ENCODE results near the gene TENM3. TPM values are rescaled to one million over a fixed set of nuclear protein-coding genes. Genes with fewer than 3 reads are reported as not detected.

Gene TENM3
- total RNA-seq, 1 experiment from 2014 or later = 40.5 TPM

DNA sequence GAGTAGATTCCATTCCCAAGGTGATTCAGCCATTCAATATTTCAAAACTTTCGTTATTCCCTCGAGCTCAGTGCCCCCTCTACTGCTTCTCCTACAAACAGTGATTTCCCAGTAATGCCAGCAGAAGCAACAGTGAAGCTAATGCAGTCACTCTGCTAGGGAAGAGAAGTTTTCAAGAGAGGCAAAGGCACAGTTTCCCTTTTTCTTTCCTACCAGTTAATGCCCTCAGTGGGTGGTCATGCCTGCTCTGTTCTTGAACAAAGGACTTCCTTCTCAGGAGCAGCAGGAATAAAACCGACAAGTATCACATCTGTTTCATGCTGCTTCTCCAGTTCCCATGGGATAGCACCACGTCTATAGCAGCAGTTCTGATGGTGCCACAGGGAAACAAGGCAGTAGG lies 317.2 kb downstream of the TENM3 start:
- peak; percentile 45 for DNase-seq (ENCODE audit: low read depth)

DNA sequence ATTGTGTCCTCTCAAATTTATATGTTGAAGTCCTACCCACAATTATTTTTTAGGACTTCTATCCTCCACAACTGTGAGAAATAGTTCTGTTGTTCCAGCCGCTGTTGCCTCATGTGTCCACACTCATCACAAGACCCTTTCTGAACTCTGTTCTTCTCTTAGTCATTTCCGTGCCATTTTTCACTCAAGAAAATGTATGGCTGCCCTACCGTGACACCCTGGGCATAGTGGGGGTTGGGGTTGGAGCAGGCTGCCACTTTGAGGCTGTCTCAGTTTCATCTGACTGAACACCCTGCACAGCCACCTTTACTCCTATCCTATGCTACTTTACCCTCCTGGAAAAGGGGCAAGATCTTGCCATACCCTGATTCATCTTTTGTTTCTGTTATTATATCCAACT lies 319.1 kb downstream of the TENM3 start:
- DNase-seq (ENCODE audit: low read depth) = peak; percentile 31

DNA sequence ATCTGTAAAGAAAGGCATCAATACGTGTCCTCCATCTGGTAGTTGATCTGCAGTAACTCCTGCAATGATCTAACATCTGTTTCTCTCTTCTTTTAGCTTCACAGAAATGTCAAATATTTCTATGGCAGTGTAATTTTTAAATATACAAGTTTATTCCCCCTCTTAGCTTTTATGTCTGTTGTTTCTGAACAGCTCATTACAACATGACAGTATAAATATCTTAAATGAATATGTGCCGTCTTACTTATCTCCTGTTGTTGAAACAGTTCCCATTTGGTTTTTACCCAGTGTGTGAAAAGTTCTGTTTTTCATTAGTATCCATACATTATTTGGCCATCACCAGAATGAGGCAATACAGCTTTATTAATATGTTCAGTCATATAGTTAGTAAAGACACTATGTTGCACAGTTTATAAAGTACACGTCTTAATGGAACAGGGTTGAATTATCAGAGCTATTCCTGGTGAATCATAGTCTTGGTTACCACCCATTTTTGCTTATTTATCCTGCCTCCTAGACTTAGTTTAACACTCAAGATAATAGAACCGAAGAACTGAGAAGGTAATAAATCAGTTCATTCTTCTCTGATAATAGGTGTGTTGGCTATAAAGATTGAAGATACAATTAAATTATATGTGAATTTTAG lies 321.6 kb downstream of the TENM3 start:
- no peak for DNase-seq (ENCODE audit: low read depth)

DNA sequence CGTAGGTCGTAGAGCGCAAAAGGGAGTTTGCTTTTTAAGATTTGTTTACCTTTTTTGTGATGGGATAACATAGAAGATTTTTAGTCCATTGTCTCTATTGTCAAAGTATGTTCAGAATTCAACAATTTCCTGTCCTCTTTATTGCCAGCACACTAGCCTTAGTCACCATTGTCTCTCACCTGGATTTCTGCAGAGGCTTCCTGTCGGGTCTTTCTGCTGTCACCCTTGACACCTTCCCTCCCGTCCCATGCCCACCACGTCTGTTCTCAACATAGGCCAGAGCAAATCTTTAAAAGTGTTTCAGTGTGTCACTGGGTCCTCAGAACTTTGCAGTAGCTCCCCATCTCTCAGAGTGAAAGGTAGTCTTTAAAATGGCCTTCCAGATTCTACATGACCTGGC lies 323.9 kb downstream of the TENM3 start:
- no peak for DNase-seq (ENCODE audit: low read depth)

DNA sequence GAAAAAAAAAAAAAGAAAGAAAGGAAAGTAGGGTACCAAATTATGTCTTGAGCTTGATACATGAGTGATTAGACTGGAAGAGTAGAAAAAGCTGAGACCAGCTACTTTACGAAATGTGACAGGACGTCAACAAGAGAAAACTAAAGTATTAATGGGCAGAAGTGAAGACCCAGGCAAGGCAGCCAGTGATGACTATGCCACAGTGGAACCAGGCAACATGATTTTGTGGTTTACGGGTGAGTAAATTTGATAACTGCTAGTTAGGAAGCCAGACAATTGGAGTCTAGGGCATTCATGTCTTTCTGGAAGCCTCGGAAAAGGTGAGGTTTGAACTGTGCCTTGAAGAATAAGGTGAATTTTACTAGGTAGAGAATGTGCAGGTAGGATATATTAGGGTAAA lies 326.4 kb downstream of the TENM3 start:
- peak; percentile 48 for DNase-seq (ENCODE audit: low read depth)

DNA sequence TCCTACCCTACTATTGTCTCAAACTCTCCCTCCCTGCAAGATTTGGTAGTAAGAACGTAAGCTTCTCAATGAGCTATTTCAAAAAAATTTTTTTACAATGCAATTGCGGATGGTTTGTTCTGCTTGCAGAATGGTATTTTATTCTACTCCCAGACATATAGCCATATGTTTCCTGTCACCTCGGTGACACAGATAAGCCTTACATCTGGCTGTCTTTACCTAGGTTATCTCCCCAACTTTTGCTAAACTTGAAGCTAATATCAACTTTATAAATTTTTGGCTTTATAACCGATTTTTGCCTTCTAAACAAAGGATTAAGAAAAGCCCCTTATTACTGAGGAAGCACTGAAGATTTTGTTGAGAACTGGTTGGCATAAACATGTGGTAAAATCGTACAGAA lies 331.5 kb downstream of the TENM3 start:
- no peak for DNase-seq (ENCODE audit: low read depth)

DNA sequence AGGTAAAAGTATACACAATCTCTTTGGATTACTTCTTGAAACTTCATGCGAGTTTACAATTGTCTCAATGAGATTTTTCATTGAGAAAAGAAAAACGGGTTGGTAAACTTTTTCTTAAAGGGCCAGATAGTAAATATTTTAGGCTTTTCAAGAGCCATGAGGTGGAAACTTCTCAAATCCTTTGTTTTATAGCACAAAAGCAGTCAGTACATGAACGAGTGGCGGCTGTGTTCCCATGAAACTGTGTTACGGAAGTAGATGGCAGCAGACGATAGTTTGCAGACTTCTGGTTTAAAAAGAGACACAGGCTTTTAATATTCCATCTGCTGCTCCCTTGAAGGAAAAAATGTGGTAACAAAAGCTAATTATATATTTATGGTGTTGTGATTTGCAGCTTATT lies 332.0 kb downstream of the TENM3 start:
- DNase-seq (ENCODE audit: low read depth) = no peak

DNA sequence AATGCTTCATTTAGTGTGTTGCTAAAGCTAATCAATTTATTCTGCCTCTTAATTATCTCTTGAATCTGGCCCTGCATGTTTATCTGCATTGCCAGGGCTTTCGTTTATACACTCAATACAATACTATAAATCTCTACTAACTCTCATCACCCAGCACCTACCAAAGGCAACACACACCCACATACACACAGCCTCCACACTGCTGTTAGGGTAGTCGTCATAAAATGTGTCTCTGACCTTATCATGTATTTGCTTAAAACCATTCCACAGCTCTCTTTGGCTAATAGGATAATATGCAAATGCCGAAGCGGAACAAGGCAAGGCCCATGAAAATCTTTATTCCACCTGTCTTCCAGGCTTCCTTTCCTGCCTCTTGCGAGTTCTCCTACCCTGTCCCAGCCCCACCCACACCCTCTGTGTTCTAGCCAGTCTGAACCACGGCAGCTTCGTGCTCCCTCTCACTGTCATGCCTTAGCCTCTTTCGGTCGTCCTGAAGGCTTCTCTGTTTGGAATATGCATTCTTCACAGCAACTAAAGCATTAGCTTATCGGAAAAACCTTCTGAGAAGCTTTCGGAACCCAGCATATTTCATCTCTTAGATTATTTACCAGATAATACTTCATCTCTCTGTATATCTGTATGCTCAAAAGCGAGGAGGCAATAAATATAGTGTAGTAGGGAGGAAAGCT lies 333.5 kb downstream of the TENM3 start:
- no peak for DNase-seq (ENCODE audit: low read depth)

DNA sequence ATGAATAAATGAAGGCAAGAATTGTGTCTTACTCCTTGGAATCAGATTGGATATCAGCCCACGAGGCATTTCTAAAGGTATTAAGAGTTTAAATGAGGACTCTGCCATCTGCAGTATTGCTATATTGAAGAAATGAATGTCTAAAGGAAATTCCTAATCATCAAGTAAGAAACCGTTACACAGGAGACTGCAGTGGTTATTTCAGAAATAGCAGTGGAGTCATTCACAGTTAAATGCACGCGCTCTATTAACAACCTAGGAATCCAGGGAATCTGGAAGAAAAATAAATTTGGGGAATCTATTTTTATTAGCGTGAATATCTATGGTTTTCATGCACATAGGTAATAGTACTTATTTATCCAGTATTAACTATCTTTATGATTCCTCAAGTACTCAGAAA lies 334.2 kb downstream of the TENM3 start:
- DNase-seq (ENCODE audit: low read depth) = no peak

DNA sequence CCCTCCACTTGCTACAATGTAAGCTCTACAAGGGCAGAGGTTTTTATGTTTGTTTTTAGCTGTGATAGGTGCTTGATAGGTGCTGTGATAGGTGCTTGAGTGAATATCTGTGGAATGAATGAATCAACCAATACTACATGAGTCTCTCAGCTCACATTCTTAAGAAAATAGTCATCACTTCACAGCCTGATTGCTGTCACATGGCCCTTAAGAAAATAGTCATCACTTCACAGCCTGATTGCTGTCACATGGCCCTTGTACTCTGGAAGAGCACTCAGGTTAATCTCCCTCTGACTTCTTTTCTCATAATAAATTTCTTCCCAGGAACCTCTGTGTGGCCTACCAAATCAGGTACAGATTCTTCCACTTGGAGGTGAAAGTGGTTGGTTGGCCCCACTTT lies 335.2 kb downstream of the TENM3 start:
- DNase-seq (ENCODE audit: low read depth) = peak; percentile 56

DNA sequence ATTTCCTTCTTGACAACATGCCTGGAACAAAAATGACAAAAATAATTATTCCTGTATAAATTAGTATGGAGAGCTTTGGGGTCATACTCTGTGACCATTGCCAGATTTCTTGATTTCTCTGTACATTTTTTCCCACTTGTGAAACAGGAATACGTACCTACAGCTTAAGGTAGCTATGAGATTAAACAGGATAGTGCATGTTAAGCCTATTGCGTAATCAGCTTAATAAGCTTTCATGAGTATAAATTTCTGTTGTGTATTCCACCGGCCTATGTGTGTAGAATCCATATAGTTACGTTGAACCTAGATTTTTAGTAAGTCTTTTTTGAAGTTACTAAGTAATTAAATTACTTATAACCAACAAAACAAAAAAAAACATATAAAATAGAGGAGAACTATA lies 339.0 kb downstream of the TENM3 start:
- DNase-seq (ENCODE audit: low read depth) = no peak

DNA sequence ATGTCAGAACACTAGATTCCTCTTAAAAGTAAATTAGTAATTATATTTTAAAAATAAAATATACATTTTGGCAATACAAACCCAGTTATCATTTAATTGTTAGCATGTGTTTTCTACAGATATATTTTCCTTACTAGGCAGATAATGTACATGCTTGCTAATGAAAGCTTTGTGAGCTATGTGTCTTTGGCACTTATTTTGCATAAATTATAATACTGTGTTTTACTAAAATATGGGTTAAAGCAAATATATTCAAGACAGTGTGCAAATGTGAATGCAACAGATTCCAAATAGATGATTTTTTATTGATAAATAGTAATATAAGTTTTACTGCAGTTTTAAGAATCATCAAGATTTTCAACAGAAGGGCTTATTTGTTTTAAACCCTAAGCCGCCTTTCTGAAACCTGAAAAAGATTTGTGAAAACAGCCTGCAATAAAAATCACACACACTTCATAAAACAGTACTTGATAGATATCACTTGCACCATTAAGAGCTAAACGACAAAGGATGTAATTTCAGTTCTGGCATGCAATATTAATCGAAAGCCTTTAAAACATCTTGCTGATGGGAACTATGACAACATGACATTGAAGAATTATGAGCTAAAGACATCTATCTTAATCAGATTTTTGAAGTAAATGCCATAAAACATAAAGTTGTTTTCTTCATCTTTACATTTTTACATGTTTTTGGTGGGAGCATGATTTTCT lies 340.7 kb downstream of the TENM3 start:
- DNase-seq (ENCODE audit: low read depth) = no peak

DNA sequence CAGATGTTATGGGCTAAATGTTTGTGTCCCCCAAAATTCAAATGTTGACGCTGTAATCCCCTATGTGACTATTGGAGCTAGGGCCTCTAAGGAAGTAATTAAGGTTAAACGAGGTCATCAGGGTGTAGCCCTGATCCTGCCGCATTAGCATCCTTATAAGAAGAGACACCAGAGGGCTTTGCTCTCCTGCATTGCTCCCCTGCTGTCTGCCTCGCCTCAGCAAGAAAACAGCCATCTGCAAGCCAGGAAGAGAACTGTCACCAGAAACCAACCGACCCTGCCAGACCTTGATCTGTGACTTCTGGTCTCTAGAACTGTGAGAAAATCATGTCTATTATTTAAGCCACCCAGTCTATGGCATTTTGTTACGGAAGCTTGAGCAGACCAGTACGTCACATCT lies 342.1 kb downstream of the TENM3 start:
- no peak for DNase-seq (ENCODE audit: low read depth)

DNA sequence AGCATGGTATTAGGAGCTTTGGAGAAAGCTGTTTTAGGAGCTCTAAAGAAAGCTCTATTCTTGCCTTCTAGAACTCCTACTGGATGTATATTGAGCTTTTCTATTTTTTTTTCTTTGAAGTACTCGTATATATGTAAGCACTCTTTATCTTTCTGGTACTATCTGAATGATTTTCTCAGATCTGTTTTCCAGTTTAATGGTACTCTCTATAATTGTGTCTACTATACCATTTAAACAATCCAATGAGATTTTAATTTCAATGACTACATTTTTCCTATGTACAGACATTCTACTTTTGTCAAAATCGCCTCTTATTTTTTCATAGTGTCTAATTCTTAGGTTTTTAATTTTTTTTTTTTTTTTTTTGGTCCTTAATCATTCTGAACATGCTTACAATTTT lies 345.9 kb downstream of the TENM3 start:
- no peak for DNase-seq (ENCODE audit: low read depth)

DNA sequence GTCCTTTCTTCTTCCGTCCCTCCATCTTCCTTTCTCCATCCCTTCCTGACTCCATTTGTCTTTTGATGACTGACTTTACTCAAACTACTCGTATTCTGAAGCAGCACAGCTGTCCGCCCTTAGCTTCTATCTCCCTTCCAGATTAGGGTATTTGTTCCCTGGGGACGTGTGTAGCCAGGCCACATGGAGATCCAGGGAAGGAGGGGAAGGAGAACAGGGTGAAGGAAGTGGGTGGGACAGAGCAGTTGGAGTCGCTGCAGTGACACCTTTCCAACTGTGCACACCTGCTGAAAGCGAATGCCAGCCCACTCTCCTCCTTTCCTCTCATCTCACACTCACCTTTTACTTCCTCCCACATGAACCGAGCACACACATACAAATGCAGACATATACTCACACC lies 350.2 kb downstream of the TENM3 start:
- no peak for DNase-seq (ENCODE audit: low read depth)

DNA sequence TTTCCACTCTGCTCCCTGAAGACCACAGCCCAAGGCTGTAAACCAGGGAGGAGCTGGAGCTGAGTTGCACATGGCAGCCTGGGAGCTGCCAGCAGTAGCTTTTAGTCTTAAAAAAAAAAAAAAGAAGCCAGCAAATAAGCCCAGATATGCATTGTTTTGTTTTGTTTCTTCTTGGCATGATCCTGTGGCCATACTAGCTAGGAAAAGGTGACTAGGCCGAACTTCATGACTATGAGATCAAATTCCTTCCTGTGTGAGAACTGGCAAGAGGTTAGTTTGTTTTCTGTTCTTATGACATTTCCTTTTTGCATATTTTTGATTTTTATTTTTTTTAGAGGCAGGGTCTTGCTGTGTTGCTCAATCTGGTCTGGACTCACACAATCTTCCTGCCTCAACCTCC lies 350.7 kb downstream of the TENM3 start:
- no peak for DNase-seq (ENCODE audit: low read depth)

DNA sequence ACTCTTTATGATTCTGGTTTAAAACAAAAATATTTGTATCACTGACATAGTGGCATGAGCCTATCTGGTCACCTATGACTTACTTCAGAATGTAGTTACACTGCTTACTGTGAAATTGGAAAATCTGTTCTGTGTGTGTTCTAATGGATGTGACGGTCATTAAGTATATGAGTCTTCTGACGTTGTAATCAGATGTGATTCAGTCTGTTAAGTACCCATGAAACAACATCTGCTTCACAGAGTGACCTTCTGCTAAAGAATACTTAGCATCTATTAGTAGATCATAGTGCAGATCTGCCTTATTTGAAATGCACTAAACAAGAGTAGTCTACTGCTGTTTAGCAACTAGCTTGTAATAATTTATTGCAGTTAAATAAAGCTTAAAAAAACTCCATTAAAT lies 356.9 kb downstream of the TENM3 start:
- no peak for DNase-seq (ENCODE audit: low read depth)

DNA sequence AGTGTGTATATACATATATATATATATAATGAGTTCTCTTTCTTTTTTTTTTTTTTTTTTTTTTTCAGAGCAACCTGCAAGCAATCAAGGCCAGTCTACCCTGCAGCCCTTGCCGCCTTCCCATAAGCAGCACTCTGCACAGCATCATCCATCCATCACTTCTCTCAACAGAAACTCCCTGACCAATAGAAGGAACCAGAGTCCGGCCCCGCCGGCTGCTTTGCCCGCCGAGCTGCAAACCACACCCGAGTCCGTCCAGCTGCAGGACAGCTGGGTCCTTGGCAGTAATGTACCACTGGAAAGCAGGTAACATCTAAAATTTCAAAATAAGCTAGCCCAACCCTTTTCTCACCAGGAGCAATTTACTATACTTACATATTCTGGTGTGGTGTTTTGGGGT lies 357.7 kb downstream of the TENM3 start:
- no peak for DNase-seq (ENCODE audit: low read depth)

DNA sequence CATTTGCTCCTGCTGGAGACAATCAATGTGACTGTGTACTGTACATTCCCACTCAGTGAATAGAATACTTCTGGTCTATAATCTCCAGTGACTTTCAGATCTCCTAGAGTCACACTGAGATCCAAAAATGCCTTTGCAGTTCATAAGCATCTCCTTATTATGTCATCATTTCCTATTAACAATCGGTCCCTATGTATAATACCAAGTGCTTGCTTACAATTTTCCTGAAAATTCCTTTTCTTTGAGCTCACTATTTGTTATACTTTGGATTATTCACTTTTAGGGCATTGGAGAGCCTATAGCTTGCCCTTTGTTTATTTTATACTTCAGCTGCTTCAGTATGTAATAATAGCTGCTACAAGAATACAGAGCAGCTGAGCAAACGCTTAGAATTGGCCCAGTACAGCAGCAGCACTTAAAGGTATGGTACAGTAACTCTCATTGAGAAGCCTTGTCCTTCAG lies 361.0 kb downstream of the TENM3 start:
- DNase-seq (ENCODE audit: low read depth) = no peak

DNA sequence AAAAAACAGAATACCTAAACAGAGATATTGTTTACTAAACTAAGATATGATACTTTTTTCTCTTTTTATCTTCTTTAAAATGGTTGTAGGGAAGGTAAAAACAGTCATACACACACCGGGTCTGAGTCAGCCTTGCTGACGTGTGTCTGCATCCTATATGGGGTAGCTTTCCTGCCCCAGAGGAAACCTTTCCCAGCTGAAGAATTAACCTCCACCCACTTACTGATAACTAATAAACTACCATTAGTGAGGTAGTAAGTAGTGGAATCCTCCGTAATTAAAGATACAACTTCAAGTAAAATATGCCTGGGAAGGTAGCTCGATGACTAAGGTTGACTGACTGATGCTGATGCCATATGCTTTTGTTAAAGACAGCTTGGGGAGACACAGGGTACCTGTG lies 361.8 kb downstream of the TENM3 start:
- peak; percentile 20 for DNase-seq (ENCODE audit: low read depth)

DNA sequence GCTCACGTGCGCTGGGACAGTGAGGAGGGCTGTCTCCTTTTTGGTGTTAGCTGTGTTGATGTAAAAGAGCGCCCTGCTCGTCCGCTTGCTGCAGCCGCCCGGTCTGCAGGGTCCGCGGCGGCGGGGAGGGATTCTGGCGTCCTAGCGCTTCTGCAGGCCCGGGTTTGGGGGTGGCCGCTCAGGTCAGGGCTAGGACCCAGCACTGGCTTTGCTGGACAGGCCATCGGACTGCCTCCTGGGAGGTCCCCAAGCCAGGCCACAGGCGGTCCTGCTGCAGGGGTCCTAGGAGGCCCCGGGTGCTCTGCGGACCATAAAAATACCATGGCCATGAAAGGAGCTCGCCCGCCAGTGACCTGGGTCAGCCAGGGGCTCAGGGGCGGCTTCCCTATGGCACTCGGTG lies 365.3 kb downstream of the TENM3 start:
- no peak for DNase-seq (ENCODE audit: low read depth)

DNA sequence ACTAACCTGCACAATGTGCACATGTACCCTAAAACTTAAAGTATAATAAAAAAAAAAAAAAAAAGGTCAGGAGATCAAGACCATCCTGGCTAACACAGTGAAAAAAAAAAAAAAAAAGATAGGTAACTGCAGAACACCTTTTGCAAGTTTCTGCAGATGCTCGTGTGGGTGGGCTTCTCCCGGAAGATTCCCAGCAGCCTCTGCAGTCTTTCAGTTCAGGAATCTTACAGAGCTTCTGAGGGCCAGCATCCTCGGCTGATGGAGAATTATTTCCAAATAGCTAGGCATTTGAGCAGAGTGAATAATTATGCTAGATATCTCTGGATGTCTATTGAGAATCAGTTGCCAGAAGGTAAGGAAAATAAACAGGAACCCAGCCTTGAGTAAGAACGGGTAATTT lies 373.3 kb downstream of the TENM3 start:
- DNase-seq (ENCODE audit: low read depth) = no peak

DNA sequence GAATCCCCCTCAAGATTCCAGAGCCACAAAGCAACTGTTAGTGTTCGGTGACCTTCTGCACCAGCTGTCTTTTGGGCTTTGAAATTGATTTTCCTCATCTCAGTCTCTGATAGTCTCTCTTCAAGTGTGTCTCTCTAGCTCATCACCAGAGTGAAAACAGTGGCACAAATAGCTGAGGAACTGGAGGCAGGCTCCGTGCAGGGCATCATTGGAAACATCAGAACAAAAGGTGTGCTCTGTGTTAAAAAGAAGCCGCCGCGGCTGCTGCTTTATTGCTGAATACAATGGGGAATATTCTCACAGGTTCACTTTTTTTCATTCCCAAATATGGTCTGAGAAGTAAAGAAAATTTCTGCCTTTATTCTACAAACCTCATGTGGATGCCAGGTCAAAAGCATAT lies 376.5 kb downstream of the TENM3 start:
- DNase-seq (ENCODE audit: low read depth) = no peak

All from Daoy (cell line).